ENCODE data around the gene ANKRD31.

ANKRD31 gene

DNA sequence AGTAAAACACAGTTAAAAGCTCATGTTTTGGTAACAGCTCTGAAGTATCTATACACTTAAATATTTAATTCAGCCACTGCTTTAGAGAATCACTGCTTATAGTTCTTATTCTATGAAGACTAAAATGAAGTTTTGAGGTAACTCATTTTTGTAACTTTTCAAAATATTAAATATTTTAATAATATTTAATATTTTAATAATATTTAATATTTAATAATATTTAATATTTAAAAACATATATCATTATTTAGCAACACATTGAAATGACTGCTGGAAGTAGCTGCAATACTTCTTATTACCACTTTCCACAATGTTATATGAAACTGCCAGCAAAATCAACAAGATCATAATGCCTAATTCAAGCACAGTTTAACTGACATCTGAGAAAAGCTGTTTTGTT is 165.6 kb downstream of the ANKRD31 start:
- no peak for DNase-seq
- H3K4me3 ChIP-seq (ENCODE audit: low read depth, low read length): no peak overlapping the region
- H3K27me3 ChIP-seq (replicated peaks): no peaks in the 10 kb centered on the region
- TF ChIP-seq, protein P1, sequence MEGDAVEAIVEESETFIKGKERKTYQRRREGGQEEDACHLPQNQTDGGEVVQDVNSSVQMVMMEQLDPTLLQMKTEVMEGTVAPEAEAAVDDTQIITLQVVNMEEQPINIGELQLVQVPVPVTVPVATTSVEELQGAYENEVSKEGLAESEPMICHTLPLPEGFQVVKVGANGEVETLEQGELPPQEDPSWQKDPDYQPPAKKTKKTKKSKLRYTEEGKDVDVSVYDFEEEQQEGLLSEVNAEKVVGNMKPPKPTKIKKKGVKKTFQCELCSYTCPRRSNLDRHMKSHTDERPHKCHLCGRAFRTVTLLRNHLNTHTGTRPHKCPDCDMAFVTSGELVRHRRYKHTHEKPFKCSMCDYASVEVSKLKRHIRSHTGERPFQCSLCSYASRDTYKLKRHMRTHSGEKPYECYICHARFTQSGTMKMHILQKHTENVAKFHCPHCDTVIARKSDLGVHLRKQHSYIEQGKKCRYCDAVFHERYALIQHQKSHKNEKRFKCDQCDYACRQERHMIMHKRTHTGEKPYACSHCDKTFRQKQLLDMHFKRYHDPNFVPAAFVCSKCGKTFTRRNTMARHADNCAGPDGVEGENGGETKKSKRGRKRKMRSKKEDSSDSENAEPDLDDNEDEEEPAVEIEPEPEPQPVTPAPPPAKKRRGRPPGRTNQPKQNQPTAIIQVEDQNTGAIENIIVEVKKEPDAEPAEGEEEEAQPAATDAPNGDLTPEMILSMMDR (IDR thresholded peaks at IDR 0.05; ENCODE audit: low read depth, low read length, missing control alignments): no peak
- in situ Hi-C loops (cut with HindIII; ENCODE audit: low pct_ligation_motif_present, low sequenced_read_pairs): no loop called here
- no peaks in the 10 kb centered on the region for H3K36me3 ChIP-seq (replicated peaks)
- H3K27ac ChIP-seq: no peak overlapping the region

DNA sequence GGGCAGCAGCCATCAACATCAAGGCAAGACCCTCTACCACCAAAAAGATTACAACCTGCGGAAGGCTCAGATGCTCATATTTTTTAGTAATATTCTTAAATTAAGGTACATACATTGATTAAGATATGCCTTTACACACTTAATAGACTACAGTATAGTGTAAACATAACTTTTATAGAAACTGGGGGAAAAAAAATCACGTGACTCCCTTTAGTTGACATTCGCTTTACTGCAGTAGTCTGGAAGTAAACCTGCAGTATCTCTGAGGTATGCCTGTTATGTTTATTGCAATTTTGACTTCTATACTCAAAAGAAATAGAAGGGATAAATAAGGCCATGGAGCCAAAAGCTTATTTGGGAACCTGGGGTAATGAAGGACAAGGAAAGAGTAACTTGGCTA is 169.2 kb downstream of the ANKRD31 start:
- DNase-seq: no peak
- Histone ChIP-seq H3K36me3 (replicated peaks) (no peaks in the 10 kb centered on the region), H3K27ac (no peak overlapping the region), H3K4me3 (ENCODE audit: low read depth, low read length) (no peak overlapping the region), H3K27me3 (replicated peaks) (no peaks in the 10 kb centered on the region)
- in situ Hi-C loops (cut with HindIII; ENCODE audit: low pct_ligation_motif_present, low sequenced_read_pairs): no loop called here
- TF ChIP-seq, protein P1 (IDR thresholded peaks at IDR 0.05; ENCODE audit: low read depth, low read length, missing control alignments): no peak

DNA sequence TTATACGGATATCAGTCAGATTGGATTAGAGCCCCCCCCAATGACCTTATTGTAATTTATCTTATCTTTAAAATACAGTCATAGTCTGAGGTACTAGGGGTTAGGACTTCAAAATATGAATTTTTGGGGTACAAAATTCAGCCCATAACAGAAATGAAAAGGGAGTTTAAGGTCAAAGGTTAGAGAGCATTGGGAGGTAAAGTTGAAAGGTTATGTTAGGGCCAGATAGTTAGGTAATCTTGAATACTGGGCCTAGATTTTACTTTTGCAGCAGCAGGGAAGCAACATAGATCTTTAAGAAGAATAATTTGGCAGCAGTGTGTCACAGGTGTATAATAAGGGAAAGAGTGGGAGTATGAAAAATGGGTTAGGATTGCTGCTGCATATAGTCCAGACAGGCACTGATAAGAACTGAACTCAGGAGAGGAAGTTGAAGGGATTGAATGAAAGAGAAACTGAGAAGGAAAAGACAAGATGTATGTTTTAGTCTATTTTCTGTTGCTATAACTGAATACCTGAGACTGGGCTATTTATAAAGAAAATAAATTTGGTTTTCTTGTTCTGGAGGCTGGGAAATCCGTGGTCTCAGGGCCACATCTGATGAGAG is 173.7 kb downstream of the ANKRD31 start:
- DNase-seq: no peak
- H3K27me3 ChIP-seq (replicated peaks): no peaks in the 10 kb centered on the region
- H3K4me3 ChIP-seq (ENCODE audit: low read depth, low read length): no peak overlapping the region
- H3K27ac ChIP-seq: no peak overlapping the region
- TF ChIP-seq, protein P1 (IDR thresholded peaks at IDR 0.05; ENCODE audit: low read depth, low read length, missing control alignments): no peak
- in situ Hi-C loops (cut with HindIII; ENCODE audit: low pct_ligation_motif_present, low sequenced_read_pairs): no loop called here
- no peaks in the 10 kb centered on the region for H3K36me3 ChIP-seq (replicated peaks)

DNA sequence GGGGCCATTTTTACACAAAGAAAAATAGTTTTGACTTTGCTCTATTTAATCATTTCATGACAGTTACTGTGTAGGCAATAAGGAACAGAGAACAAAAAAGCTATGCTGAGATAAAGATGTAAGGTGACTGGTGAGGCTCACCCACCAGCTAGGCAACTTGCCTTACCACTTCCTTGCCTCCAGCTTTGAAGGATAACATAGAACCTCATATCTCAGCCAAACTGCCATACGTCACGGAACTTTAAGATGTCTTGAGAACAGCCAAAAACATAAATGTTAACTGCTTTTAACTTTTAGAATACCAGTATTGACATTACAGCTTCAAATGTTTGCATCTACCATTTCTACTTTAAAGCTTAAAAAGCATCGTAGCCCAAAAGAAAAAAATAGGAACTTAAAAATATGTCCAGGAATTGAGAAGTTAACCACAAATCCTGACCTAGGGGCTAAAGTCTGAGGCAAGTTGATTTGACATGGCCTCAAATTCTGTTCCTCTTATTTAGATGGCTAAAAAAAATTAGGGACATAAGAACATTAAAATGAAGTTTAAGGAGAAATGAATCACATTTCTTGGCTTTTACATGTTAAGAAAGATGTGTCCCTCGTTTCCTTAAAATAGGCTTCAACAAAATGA is 176.6 kb downstream of the ANKRD31 start:
- H3K27me3 ChIP-seq (replicated peaks): no peaks in the 10 kb centered on the region
- TF ChIP-seq, protein P1 (IDR thresholded peaks at IDR 0.05; ENCODE audit: low read depth, low read length, missing control alignments): no peak
- no peak for DNase-seq
- H3K27ac ChIP-seq: no peak overlapping the region
- no peaks in the 10 kb centered on the region for H3K36me3 ChIP-seq (replicated peaks)
- H3K4me3 ChIP-seq (ENCODE audit: low read depth, low read length): no peak overlapping the region
- in situ Hi-C loops (cut with HindIII; ENCODE audit: low pct_ligation_motif_present, low sequenced_read_pairs): no loop called here

DNA sequence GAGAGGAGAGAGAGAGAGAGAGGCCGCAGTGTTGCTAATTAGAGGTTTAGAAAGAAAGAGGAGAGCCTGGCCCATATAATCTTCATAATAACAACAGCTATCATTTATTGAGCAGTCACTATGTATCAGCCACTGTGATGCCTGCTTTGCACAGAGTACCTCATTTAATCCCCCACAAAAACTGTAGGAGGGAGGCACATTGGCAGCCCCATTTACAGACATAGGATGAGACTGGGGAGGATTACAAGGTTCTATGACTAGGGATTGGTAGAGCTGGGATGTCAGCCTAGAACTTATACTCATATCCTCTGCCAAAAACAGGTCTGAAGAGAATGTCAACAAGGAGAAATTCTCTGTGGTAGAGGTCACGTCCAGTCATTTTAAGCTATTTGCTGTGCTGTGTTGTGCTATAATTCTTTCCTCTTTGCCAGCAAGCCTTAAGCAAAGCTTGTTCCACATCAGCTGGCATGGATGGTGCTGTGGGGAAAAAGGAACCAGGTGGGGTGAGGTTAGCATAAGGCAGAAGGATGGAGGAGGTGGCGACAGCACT is 177.6 kb downstream of the ANKRD31 start:
- Histone ChIP-seq H3K27me3 (replicated peaks) (no peaks in the 10 kb centered on the region), H3K36me3 (replicated peaks) (no peaks in the 10 kb centered on the region), H3K4me3 (ENCODE audit: low read depth, low read length) (no peak overlapping the region), H3K27ac (no peak overlapping the region)
- in situ Hi-C loops (cut with HindIII; ENCODE audit: low pct_ligation_motif_present, low sequenced_read_pairs): no loop called here
- no peak for DNase-seq
- TF ChIP-seq, protein P1 (IDR thresholded peaks at IDR 0.05; ENCODE audit: low read depth, low read length, missing control alignments): no peak
